Measurements from ENCODE around the gene LRBA. TPM values are rescaled to one million over a fixed set of nuclear protein-coding genes. Genes with fewer than 3 reads are reported as not detected.

Gene LRBA
- total RNA-seq, 4 donors from 2014 or later = 13.3 to 21.2 (median 20.1) TPM

DNA sequence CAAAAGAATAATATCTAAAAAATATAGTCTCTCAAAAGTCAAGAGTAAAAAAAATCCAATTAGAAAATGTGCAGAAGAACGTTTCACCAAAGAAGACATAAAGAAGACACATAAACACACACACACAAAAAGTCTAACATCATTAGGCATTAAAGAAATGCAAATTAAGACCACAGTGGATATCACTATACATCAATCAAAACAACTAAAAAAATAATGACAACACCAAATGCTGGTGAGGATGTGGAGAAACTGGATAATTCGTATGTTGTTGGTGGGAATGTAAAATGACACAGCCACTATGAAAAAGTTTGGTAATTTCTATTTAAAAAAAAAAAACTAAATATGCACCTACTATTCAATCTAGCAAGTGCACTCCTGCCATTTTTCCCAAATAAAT, 66.4 kb downstream of the LRBA start:
- Histone ChIP-seq H3K36me3 (no peaks in the 10 kb centered on the region), H3K27me3 (no peaks in the 10 kb centered on the region), H3K27ac (replicated peaks in 1 of 4) (no peak overlapping the region), H3K9me3 (no peaks in the 10 kb centered on the region), H3K4me3 (no peak overlapping the region), H3K4me1 (peaks cover 6 to 8% (median 6%) of the 10 kb centered on the region in 4 donors)
- WGBS = 95% methylated on average over 2 of the region's 2 CpGs
- DNase-seq (ENCODE audit: extremely low spot score) = no peak
- intact Hi-C loops (cut with DNase I) = no loop called here
- no peak for TF ChIP-seq POLR2AphosphoS5 (IDR thresholded peaks at IDR 0.05)
- TF ChIP-seq EP300 (IDR thresholded peaks at IDR 0.05) = no peak
- no peak for TF ChIP-seq POLR2A (IDR thresholded peaks at IDR 0.05; ENCODE audit: low read depth)
- TF ChIP-seq, protein P1, sequence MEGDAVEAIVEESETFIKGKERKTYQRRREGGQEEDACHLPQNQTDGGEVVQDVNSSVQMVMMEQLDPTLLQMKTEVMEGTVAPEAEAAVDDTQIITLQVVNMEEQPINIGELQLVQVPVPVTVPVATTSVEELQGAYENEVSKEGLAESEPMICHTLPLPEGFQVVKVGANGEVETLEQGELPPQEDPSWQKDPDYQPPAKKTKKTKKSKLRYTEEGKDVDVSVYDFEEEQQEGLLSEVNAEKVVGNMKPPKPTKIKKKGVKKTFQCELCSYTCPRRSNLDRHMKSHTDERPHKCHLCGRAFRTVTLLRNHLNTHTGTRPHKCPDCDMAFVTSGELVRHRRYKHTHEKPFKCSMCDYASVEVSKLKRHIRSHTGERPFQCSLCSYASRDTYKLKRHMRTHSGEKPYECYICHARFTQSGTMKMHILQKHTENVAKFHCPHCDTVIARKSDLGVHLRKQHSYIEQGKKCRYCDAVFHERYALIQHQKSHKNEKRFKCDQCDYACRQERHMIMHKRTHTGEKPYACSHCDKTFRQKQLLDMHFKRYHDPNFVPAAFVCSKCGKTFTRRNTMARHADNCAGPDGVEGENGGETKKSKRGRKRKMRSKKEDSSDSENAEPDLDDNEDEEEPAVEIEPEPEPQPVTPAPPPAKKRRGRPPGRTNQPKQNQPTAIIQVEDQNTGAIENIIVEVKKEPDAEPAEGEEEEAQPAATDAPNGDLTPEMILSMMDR (IDR thresholded peaks at IDR 0.05) = no peak

DNA sequence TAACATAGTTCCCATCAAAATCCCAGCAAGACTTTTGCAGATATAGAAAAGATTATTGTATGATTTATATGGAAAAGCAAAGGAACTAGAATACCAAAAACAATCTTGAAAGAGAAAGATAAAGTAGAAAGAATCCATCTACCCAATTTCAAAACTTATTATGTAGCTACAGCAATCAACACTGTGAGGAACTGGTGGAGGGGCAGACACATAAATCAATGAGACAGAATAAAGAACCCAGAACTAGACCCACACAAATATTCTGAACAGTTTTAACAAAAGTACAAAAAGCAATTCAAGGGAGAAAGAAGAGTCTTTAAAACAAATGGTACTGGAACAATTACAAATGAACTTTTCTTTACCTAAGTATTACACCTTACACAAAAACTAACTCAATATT, 67.0 kb downstream of the LRBA start:
- TF ChIP-seq POLR2AphosphoS5 (IDR thresholded peaks at IDR 0.05) (no peak), EP300 (IDR thresholded peaks at IDR 0.05) (no peak), POLR2A (IDR thresholded peaks at IDR 0.05; ENCODE audit: low read depth) (no peak)
- TF ChIP-seq, protein P1 (IDR thresholded peaks at IDR 0.05) = no peak
- Histone ChIP-seq H3K4me1 (peaks cover 6 to 8% (median 6%) of the 10 kb centered on the region in 4 donors), H3K9me3 (no peaks in the 10 kb centered on the region), H3K36me3 (no peaks in the 10 kb centered on the region), H3K4me3 (no peak overlapping the region), H3K27me3 (no peaks in the 10 kb centered on the region), H3K27ac (replicated peaks in 1 of 4) (no peak overlapping the region)
- intact Hi-C loops (cut with DNase I) = no loop called here
- no peak for DNase-seq (ENCODE audit: extremely low spot score)

DNA sequence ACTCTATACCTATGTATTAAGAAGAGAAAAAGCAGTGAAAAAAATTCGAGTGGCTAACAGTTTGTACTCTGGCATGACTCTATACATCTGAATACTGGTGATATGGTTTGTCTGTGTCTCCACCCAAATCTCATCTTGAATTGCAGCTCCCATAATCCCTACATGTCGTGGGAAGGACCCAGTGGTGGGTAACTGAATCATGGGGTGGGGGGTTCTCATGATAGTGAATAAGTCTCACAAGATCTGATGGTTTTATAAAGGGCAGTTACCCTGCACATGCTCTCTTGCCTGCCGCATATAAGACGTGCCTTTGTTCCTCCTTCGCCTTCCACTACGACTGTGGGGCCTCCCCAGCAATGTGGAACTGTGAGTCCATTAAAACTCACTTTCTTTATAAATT, 70.4 kb downstream of the LRBA start:
- intact Hi-C loops (cut with DNase I) = no loop called here
- Histone ChIP-seq H3K4me1 (no peaks in the 10 kb centered on the region), H3K9me3 (no peaks in the 10 kb centered on the region), H3K36me3 (no peaks in the 10 kb centered on the region), H3K27ac (replicated peaks in 1 of 4) (no peak overlapping the region), H3K4me3 (no peak overlapping the region), H3K27me3 (no peaks in the 10 kb centered on the region)
- 86% methylated on average over 6 of the region's 6 CpGs for WGBS
- DNase-seq (ENCODE audit: extremely low spot score) = no peak
- TF ChIP-seq POLR2A (IDR thresholded peaks at IDR 0.05; ENCODE audit: low read depth) = no peak
- no peak for TF ChIP-seq EP300 (IDR thresholded peaks at IDR 0.05)
- TF ChIP-seq, protein P1 (IDR thresholded peaks at IDR 0.05) = no peak
- no peak for TF ChIP-seq POLR2AphosphoS5 (IDR thresholded peaks at IDR 0.05)

DNA sequence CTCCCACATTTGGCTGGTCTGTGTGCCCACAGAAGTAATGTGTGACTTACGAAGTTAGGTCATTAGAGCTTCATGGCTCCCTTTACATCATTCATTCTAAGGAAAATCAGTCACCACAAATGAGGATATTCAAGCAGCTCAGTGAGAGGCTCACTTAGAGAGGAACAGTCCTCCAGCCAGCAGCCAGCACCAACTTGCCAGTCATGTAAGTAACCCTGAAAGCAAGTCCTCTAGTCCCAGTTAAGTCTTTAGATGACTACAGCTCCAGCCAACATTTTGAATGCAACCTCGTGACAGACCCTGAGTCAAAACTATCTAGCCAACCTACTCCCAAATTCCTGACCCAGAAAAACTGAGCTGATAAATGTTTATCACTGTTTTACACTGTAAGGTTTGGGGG, 71.3 kb downstream of the LRBA start:
- Histone ChIP-seq H3K9me3 (no peaks in the 10 kb centered on the region), H3K27ac (replicated peaks in 1 of 4) (no peak overlapping the region), H3K4me3 (no peak overlapping the region), H3K27me3 (no peaks in the 10 kb centered on the region), H3K4me1 (no peaks in the 10 kb centered on the region), H3K36me3 (no peaks in the 10 kb centered on the region)
- TF ChIP-seq, protein P1 (IDR thresholded peaks at IDR 0.05) = no peak
- TF ChIP-seq POLR2AphosphoS5 (IDR thresholded peaks at IDR 0.05) (no peak), EP300 (IDR thresholded peaks at IDR 0.05) (no peak), POLR2A (IDR thresholded peaks at IDR 0.05; ENCODE audit: low read depth) (no peak)
- no peak for DNase-seq (ENCODE audit: extremely low spot score)
- intact Hi-C loops (cut with DNase I) = no loop called here
- 82% methylated on average over 2 of the region's 2 CpGs for WGBS

DNA sequence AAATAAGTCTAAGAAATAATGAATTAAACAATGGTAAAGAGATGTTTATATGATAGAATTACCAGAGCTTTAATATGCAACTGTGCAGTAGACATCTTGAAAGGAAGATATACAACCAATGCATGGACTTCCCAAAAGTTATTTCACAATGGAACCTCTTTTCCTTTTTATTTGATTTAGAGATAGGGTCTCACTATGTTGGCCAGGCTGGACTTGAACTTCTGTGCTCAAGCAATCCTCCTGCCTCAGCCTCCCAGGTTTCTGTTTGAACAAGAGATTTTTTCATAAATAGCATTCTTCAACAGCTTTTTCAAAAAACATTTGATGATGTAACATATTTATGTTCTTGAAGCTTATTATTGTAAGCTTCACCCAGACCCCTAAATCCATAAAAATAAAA, 72.0 kb downstream of the LRBA start:
- TF ChIP-seq POLR2AphosphoS5 (IDR thresholded peaks at IDR 0.05) (no peak), EP300 (IDR thresholded peaks at IDR 0.05) (no peak), POLR2A (IDR thresholded peaks at IDR 0.05; ENCODE audit: low read depth) (no peak)
- TF ChIP-seq, protein P1 (IDR thresholded peaks at IDR 0.05) = no peak
- no peak overlapping the region for H3K4me3 ChIP-seq

More for the DNA sequence above, 72.0 kb downstream of the LRBA start:
- intact Hi-C loops (cut with DNase I) = no loop called here
- H3K36me3 ChIP-seq = no peaks in the 10 kb centered on the region
- H3K9me3 ChIP-seq = no peaks in the 10 kb centered on the region
- no peak for DNase-seq (ENCODE audit: extremely low spot score)
- H3K27me3 ChIP-seq = no peaks in the 10 kb centered on the region
- peaks cover 0 to 4% (median 0%) of the 10 kb centered on the region in 4 donors for H3K4me1 ChIP-seq
- no peak overlapping the region for H3K27ac ChIP-seq (replicated peaks in 1 of 4)
